ENCODE results near the gene OSGEP.
A peak's percentile ranks its signal among the peaks of the same experiment; 100 is the strongest.

Gene OSGEP

DNA sequence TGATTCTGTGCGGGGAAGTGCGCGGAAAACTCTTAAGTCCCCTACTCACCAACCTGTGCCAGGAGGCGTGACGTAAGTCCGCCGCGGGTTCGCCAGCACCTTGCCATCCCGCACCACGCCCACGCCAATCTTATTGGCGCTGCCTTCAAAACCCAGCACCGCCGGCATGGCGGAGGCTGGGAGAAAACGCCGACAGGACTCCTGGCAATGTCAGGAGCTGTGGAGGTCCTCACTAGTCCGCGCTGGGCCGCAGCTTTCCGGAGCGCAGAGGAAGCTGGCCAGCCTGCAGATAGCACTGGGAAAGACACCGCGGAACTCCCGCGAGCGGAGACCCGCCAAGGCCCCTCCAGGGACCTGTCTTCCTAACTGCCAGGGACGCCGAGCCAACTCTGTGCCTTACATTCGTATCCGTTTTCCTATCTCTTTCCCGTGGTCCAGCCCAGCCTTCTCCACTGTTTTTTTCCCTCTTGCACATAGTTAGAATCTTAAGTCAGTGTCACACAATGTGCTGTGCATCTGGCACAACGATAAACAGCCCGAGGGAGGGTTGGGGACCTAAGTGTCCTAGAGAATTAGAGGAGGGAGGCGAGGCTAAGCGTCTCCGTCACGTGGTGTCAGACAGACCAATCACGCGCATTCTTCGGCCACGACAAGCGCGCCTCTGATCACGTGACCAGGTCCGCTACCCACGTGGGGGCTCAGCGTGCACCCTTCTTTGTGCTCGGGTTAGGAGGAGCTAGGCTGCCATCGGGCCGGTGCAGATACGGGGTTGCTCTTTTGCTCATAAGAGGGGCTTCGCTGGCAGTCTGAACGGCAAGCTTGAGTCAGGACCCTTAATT lies at the start of gene OSGEP, which contains the start of gene APEX1:
OSGEP (minus strand) TSS at position 297 of the 839 bp plus-strand sequence; CDS start at position 168, 129 bp downstream.
APEX1 (plus strand) TSS at position 711 of the 839 bp plus-strand sequence. CDS start 420 bp downstream, outside the sequence.
- DNase-seq = peak; percentile 95

DNA sequence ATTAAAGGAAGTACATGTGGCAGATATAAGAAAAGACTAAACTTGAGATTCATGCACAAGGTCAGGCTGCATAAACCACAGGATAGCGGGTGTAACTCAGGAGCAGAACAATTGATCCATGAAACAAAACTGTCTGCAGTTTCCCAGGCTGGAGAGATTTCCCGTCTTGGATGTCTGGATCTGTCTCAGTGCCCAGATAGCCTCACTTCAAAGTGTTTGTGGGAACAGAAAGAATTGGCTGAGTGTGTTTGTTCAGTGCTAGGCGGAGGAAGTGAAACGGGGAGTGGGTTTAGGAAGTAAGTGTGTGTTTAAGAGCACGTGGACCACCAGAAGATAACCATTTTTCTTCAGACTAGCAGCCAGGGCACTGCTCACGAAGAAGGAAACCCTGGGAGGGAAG lies 49.3 kb upstream of the OSGEP start:
- DNase-seq = no peak

DNA sequence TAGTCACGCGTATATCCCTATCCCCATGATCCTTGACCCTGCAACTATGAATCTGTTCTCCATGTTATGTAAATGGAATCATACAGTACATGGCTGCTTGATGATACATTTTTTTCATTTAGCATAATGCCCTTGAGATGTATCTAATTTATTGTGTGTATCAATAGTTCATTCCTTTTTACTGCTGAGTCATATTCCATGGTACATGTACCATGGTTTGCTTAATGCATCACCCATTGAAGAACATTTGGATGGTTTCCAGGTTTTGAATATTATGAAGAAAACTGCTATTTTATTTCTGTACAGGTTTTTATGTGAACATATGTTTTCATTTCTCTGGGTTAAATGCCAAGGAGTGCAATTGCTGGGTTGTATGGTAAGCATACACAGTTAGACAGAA lies 46.7 kb upstream of the OSGEP start:
- no peak for DNase-seq

DNA sequence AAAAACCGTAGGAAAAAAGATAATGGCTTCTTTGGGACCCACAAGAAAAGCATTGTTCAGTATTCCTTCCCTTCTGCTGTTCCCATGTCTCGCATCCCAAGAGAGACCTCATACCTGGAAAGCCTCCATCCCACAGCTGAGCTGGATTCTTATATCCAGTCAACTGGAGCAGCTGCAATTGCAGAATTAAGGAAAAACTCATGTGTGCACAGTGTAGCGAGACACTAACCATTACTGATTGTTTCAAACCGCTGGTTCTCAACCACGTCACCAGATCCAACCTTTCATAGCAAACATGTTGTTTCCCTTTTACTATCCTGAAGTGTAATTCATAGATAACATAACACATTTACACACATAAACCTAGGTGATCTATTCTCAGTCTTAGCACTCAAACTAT lies 45.3 kb upstream of the OSGEP start:
- no peak for DNase-seq

DNA sequence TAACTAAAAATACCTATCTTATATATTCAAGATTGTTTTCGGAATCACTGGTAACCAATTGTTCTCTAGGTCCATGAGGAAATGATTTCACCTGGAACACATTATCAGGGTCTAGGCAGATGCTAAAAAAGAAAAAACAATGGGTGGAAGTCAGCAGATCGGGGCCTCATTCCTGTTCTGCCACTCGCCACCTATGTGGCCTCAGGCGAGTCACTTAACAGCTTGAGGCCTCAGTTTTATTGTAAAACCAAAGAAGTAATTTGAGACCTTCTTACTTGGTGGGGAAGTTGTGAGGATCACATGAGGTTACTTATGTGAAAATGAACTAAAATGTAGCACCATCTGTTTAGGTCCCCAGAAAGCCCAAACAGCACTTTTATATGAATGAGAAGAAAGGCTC lies 44.5 kb upstream of the OSGEP start:
- DNase-seq = no peak

DNA sequence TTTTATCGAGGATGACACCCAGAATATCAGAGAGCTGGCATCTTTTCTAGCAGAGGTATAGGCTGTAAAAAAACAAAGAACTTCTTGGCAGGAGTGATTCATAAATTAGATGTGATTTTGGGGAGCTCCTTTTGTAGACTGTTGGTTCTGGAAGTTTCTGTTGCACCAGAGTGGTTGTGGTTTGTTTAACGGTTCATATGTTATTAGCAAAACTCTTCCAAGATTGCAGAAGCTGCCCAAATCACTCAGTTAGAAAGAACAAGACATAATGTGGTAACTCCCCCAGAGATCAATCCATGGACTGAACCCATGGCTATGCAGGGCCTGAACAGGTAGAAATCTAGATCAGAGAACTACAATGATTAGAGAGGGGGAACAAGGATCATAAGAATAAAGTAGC lies 44.0 kb upstream of the OSGEP start:
- DNase-seq = no peak

DNA sequence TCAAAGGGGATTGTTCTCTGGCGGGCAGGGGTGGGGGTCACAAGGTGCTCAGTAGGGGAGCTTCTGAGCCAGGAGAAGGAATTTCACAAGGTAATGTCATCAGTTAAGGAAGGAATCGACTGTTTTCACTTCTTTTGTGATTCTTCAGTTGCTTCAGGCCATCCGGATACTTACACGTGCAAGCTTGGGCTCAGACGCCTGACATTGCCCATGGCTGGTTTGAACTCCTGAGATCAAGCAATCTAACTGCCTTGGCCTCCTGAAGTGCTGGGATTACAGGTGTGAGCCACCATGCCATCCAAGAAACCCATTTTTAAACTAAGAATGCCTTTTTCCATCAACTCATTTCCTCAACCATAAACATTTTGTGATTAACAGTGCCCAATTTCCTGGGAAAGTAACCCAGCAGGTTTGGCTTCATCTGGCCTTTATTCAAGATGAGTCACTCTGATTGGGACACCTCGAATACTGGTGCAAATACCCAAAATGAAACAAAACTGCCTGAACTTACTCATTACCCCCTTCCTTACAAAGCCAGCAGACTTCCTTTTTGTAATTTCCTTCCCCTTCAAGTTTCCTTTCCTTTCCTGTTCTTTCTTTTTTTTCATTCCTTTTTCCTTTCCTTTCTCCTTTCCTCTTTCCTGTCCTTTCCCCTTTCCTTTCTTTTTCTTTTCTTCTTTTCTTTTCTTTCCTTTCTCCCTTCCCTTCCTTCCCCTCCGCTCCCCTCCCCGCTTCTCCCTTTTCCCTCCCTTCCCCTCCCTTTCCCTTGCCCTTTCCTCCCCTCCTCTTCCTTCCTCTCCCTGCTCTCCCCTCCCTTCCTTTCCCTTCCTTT lies 40.5 kb upstream of the OSGEP start:
- no peak for DNase-seq

DNA sequence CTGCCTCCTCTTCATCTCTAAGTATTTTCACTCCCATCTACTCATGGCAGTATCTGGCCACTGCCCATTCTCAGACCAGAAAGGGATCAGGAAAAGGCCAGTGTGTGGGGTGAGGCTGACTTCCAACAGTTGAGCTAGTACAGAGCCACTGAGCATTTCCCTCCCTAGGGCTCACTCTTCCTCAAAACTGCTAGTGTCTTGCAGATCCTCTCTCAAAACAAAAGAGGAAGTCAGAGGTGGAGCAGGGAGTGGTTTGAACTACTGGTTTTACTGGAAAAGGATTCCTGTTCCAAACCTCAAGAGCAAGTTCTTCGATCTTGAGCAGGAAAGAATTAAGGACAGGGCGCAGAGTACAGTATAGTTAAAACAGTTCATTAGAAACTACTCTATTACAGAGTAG lies 39.0 kb upstream of the OSGEP start:
- no peak for DNase-seq

DNA sequence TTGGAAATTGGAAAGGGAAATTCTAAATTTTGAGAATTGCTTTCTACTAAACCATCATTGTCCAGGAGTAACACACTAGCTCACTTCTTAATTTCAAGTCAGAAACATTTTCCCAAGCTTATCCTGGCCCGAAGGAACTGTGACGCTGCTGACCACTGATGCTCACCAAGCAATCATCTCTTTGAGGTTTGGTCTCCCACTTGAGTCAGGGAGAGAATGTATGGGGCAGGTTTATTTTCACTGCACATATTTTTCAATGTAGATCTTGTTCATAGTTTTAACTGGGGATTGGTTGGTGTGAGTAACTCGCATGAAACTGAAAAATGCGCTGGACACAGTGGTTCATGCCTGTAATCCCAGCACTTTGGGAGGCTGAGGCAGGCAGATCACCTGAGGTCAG lies 37.9 kb upstream of the OSGEP start:
- no peak for DNase-seq

DNA sequence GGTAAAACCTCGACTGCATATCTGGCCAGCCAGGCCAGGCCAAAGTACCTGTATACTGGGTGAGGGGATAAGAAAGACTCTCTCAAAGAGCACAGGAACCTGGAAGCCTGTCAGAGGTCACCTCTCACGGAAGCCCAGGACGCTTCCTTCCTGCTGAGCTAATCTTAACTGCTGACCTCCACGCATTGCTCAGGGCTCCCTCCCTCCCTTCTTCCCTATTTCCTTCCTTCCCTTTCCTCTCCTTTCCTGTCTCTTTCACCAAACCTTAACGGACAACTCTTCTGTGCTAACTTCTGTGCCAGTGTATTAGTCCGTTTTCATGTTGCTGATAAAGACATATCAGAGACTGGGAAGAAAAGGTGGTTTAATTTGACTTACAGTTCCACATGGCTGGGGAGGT lies 36.0 kb upstream of the OSGEP start:
- DNase-seq = no peak

DNA sequence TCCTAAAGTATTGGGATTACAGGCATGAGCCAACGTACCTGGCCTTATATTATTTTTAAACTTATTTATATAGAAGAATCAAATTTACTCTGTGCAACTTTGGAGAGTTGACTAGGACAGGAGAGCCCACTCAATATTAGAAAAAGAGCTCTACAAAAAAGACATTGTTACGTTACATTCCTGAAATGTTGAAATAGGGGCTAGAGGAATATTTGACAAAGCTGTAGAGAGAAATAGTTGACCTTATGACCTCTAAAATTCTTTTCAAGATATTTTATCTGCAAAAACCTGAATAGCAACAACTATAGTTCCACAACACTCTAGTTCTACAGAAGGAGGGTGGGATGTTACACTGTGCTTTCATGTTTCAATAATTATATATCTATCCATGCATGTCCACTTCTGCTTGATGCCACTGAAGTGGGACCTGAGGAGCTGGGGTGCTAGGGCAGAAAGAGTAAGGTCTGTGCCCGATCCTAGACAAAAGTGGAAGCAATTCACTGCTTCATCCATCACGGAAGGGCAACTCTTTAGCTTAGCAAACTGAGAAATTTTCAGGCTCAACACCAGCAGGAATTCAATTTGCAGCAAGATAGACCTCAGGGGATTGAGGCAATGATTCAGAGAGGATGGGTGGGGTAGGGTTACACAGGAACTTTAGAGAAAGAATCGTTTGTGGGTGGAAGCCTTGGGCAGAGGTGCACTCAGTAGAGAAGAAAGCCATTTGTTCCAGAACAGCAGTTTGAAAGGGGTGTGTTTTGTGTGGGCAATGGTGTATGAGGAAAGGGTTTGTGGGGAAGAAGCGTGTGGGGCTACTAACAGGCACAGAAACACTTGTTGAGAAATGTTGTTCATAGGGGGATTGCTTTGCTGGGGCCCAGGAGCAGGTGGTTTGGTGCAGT lies 34.7 kb upstream of the OSGEP start:
- DNase-seq = no peak

DNA sequence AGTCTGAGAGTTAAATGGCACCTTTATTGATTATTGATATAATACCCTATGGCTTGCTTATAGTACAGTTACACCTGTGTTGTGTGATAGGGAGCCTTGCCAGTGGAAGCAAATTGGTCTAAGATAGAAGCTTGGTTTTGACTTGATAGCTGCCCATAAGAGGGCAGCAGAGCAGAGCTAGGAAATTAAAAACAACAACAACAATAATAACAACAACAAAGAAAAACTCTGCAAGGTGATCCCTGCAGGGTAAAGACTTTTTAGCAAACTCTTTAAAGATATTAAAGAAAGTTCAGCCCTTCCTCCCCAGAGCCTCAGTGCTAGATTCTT lies 32.7 kb upstream of the OSGEP start:
- no peak for DNase-seq

DNA sequence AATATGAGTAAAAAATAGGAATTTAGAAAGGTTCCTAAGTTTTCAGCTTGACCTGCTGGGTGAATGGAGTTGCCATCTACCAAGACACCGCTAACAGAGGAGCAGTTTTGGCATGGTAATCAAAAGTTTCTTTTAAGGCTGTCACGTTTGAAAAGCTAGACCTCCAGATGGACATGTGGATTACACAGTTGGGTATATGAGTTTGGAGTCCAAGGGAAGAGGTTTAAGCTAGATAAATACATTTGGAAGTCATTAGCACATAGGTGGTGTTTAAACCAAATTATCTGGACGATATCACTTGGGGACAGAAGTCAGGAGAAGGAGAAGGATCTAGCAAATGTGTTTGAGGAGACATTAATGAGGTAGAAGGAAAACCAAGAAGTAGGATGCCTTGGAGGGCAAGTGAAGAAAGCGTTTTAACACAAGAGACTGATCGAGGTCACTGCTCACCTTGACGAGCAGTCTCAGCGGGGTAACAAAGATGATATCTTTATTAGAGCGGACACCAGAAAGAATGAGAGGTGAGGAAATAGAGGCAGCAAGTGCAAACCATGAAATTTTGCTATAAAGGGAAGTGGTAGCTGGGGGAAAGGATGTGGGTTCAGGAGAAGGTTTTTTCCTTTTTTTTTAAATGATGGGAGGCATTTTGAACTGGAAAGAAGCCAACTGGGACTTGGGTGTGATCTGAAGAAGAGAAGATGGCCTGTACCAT lies 32.2 kb upstream of the OSGEP start:
- no peak for DNase-seq

DNA sequence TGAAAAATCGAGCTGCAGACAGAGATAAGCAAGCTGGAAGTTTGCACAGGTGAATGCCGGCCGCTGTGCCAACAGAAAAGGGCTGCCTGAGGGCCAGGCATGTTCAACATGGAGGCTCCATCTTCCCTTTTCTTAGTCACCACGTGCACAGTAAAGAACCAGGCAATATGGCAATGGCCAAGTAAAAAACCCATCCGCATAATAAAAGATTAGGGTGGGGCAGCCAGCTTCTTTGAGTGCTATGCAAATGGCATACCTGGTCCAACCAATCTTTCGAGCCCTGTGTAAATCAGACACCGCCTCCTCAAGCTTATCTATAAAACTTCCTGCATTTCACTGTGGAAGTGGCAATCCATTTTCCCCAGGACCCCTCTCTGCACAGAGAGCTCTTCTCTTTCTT lies 31.3 kb upstream of the OSGEP start:
- no peak for DNase-seq

DNA sequence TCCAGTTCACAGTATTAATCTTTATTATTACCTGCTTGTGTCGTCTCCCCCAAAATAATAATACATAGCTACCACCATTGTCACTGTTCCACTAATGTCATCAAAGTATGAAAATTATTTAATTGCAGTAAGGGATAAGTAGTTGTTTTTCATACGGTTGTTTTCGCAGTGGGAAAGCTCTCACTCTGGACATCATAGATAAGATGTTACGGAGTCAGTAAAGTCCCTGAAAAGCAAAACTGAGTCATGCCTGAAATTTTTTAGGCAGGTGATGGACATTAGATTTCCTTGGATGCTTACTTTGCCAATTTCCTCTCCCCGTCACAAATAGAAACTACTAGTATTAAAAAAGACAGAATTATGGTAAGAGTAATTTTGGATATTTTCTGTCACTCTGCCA lies 27.8 kb upstream of the OSGEP start:
- DNase-seq = no peak

DNA sequence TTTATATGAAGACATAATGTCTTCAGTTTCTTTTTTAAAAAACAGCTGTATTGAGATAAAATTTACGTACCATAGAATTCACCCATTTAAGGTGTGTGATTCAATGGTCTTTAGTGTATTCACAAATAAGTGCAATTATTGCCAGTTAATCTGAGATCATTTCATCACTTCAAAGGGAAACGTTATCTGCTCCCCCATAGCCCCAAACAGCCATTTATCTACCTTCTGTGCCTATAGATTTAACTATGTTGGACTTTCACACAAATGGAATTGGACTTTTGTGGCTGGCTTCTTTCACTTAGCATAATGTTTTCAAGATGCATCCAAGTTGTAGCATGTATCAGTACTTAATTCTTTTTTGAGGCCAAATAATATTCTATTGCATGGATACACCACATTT lies 24.3 kb upstream of the OSGEP start:
- DNase-seq = no peak

DNA sequence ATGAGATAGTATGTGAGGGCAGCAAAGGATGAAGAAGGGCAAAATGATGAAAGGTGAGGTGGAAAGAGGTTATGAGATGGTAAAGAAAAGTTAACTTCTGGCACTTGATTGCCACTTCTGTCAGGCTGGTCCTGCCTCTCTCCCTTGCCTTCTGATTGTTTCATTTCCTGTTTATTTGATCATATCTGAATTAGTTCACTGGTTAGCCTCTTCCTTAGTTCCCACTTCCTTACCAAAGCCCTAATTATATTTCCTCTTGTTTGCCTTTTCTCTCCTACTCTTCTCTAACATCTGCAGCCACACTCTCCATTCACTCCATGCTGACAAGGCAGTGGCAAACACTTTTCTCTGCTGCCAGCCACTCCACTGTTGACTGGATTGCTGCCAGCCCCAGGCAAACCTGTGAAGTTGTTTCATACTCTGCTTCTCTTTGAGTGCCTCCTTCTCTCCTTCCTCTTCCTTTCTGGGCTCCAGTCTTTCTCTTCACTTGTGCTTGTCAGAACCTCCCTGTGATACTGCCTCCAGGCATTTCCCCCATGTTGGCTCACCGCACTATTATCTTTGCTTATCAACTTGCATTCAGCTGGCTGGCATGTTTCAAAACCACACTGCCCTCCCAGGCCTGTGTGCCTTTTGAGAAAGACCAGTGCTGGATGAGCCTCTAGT lies 22.7 kb upstream of the OSGEP start:
- no peak for DNase-seq

DNA sequence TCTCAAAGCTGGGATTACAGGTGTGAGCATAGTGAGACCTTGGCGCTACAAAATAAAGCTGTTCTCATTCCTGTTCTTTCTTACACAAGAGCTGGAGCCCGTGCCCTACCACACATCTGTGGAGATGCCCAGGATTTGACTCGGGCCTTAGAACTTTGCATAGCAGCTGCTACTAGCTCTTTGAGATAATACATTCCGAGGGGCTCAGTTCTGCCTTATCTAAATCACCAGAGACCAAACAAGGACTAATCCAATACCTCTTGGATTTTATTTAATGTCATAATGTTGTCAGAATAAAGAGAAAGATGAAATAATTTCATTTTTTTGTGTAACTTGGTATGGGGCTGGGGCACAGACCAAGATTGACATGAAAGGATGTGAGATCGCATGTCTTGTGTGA lies 22.2 kb upstream of the OSGEP start:
- DNase-seq = no peak

DNA sequence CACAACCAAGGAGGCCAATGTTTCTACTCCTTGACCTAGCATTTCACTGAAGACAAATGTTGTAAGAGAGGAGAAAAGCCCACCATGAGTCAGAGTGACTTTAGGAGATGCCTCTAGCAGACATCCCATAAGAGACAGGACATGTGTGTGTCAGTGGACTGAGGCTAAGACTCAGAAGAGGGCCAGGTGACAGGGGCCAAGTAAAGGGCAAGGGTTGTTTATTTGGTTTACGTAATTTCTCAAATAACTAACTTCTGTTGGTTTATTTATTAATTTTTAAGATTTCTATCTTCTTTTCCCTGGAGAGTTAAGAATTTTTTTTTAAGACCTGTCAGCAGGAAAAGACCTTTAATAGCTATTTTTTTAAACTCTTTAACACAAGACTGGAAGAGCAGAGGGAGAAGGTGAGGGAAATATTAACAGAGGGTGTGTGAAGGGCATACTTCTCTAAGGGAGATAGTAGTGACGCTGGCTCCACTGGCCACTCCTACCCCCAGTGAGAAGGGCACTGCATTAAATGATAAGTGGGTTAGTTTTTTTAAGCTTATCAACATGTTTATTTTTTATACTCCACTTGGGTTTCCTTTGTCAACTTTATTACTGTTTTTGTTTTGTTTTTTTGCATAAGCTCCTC lies 18.0 kb upstream of the OSGEP start:
- DNase-seq = no peak

DNA sequence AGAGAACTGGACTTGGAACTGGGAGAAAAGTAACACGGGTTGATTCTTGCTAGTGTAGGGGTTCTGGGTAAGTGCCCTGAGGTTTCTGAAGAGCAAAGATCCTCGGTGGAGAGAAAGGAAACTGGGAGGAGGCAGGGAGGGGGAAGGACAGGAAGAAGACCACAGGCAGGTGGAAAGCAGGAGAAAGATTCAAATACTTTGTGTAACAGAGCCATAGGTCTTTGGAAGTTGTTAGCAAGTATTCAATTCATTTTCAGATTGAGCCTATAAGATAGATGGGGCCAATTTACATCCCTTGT lies 15.9 kb upstream of the OSGEP start:
- no peak for DNase-seq

DNA sequence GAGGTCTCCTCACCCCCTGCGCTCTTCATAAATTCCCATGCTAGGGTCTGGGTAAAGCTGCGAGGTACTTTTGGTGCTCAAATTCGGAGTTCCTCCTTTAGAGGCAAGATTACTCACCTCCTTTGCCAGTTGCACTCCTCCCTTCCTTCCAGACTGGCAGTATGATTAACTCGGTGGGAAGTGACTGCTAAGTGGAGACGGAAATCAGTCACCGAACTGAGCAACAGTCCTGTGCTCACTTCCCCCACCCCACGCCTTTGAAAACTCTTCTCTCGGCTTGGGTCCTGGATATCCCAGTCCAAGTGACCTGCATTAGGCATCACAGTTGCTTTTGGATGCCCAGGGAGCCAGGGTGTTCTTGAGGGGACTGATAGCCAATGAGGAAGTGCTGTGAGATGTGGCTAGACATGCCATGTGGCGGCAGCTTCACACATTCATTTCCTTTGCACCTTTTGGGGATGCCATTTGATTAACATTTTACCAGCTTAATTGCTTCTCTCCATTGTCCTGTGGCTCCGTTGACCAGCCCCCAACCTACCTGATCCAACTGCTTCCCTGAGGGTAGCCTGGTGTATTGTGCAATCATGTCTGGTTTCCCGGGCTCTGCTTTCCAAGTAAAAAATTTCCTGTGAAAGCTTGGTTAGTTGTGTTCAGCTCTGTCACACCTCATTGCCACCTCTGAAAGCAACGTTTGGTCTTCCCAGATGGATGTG lies 15.4 kb upstream of the OSGEP start:
- DNase-seq = no peak
